NOMO-1 treated with dmso at 0.1 percent for 144 hours (cell line): Measurements from ENCODE around the gene RAD51B.
A peak's percentile ranks its signal among the peaks of the same experiment; 100 is the strongest.

Experiments
- DNase-seq: peaks from one replicate; lab custom pipeline; 2025; ENCODE audit not compliant: unreplicated experiment; lab: John Stamatoyannopoulos, UW

The RAD51B gene

GRCh38 chr14:68561531-68562007, 742.0 kb downstream of the RAD51B start:
- DNase-seq = no peak

- no peak for DNase-seq
These were observed 743.3 kb downstream of the RAD51B start for GRCh38 chr14:68562911-68563250.

GRCh38 chr14:68563251-68564131, 743.9 kb downstream of the RAD51B start:
- DNase-seq = no peak

- DNase-seq = no peak
These were observed 744.7 kb downstream of the RAD51B start for GRCh38 chr14:68564191-68564825.

GRCh38 chr14:68564826-68565759, 745.5 kb downstream of the RAD51B start:
- no peak for DNase-seq

GRCh38 chr14:68566075-68566474, 746.5 kb downstream of the RAD51B start:
- no peak for DNase-seq

- no peak for DNase-seq
These were observed 749.6 kb downstream of the RAD51B start for GRCh38 chr14:68568907-68569897.

GRCh38 chr14:68569970-68570409, 750.4 kb downstream of the RAD51B start:
- DNase-seq = no peak

- DNase-seq = no peak
These were observed 751.6 kb downstream of the RAD51B start for GRCh38 chr14:68571114-68571591.

GRCh38 chr14:68571928-68572525, 752.4 kb downstream of the RAD51B start:
- DNase-seq = no peak

GRCh38 chr14:68573126-68573525, 753.5 kb downstream of the RAD51B start:
- DNase-seq = no peak

GRCh38 chr14:68573722-68574121, 754.1 kb downstream of the RAD51B start:
- no peak for DNase-seq

GRCh38 chr14:68574461-68574860, 754.9 kb downstream of the RAD51B start:
- no peak for DNase-seq

- no peak for DNase-seq
These were observed 755.3 kb downstream of the RAD51B start for GRCh38 chr14:68574906-68575305.

GRCh38 chr14:68575426-68575825, 755.8 kb downstream of the RAD51B start:
- DNase-seq = no peak

- no peak for DNase-seq
These were observed 756.5 kb downstream of the RAD51B start for GRCh38 chr14:68576031-68576430.

- DNase-seq = no peak
These were observed 757.1 kb downstream of the RAD51B start for GRCh38 chr14:68576496-68577244.

GRCh38 chr14:68577802-68578541, 758.4 kb downstream of the RAD51B start:
- DNase-seq = peak; percentile 67
